Choroid plexus epithelial cell (primary cell): Measurements from ENCODE around the gene DPH6.

Experiments used
- DNase-seq: peaks from one replicate; pipeline ENCODE4 v3.0.0-alpha.2; 2010; ENCODE audit warnings: low read depth
- H3K4me3 ChIP-seq: 2 replicates; pipeline ENCODE4 v1.5.1; 2011; ENCODE audit warnings: low read depth, mild to moderate bottlenecking, control low read depth, low read length, moderate library complexity
- CTCF ChIP-seq: conservative IDR thresholded peaks from 2 replicates; pipeline ENCODE4 v1.5.1; 2011; ENCODE audit warnings: low read depth, mild to moderate bottlenecking, control low read depth, inconsistent platforms, low read length, moderate library complexity

DPH6 gene

DNA sequence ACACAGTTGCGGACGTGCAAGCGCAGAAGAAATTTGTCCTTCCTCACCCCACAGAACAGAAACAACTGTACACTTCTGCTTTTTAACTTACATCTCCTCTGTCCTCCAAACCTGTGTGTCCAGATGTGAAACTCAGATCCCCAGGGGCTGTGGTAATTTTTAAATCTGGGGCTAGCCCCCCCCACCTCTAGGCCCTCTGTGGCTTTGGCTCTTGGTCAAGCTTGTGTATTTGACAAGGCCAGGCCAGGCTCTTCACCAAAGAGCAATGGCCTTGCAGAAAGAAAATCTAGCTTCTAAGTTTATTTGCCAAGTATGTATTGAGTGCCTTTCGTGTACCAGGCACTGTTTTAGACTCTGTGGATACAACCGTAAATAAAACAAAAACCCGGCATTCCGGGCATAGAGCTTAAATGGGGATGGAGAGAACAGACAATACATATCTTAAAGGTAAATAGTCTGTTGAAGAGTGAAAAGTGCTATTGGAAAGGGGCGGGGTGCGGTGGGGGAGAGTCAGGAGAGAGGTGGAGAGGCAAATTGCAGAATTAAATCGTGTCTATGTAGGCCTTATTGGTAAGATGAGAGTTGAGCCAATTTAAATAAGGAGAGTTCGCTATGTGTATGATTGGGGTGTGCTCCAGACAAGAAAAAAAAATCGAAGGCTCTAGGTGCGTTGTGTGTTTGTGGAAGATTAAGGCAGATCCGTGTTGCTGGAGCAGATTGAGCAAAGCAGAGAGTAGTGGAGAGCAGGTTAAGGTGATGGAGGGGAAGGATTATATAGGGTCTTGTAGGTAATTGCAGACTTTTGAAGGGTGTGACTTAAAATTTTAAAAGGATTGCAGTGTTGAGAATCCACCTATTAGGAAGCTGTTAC lies 781 bp upstream of the DPH6 start:
- no peak for DNase-seq
- peak overlapping the region; percentile 81 for H3K4me3 ChIP-seq
- TF ChIP-seq CTCF, result no peak

- peak; percentile 75 for DNase-seq
- H3K4me3 ChIP-seq, result peak overlapping the region; percentile 81
- no peak for TF ChIP-seq CTCF
These were observed 595 bp downstream of the DPH6 start for GRCh38 chr15:35545316-35545823.

DNA sequence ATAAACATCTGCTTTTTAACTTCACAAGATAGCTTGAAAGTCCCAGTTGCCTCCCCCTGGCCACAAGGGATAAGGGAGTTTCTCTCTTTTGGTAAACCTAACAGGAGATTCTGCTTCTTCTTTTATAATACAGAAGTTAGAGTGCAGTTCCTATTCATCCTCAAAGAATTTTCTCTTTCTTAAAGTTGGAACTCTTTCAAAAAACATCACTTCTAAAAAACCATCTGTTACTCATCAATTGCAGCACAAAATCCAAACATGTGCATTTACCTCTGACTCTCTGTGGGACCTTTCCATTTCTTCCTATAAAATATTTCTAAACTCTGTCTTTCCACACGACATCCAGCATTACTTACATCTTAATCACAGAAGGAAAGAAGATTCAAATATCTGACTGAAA lies 5.1 kb downstream of the DPH6 start:
- DNase-seq, result peak; percentile 68

GRCh38 chr15:35540021-35540420 lies 5.9 kb downstream of the DPH6 start:
- no peak for TF ChIP-seq CTCF
- no peak overlapping the region for H3K4me3 ChIP-seq
- DNase-seq, result no peak

More for the DNA sequence above, 5.1 kb downstream of the DPH6 start:
- no peak overlapping the region for H3K4me3 ChIP-seq
- TF ChIP-seq CTCF, result peak; percentile 21

GRCh38 chr15:35535365-35535916 lies 10.5 kb downstream of the DPH6 start:
- TF ChIP-seq CTCF, result no peak
- no peak overlapping the region for H3K4me3 ChIP-seq
- no peak for DNase-seq

DNA sequence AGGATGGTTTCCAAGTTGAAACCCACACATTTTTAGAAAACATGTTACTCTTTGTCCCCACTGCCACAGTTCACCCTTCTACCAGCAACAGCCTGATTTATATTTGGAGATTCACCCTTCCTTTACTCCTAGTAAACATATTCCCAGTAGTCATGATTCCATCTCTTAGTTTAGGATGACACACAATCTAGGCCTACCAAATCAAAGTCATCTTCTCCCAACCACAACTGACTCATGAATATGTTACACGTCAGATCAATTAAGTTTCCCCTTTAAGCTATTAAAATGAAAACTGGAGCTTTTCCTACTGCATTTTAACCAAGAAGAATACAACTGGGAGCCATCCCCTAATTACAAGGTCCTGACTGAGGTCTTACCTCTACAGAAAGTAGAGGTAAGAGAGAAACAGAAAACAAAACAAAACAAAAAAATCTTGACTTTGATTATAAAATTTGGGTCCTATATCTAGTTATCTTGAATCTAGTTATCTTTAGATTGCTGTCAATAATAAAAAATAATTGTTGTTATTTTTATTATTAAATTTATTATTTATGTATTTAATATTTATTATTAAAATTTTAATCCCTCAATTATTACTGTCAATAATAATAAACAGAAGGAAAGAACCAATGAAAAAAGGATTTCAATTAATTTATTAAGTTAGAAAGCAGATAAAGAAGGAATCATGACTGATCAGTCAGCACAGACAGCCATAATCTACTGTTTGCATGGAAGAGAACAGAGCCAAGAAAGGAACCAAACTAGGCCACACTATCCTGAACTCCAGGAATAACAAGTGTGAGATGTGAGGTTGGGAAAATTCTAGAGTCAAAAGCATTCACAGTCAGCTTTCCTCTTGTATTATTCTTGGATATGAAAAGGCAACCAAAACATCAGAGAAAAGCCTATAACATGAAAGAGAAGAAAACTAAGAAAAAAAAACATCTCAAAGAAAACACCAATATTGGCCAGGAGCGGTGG lies 12.5 kb downstream of the DPH6 start:
- TF ChIP-seq CTCF, result no peak
- no peak overlapping the region for H3K4me3 ChIP-seq
- DNase-seq, result no peak
